ENCODE results near the gene ATP6V0A1.
"Not testable (repeated sequence)": the region's sequence is repeated elsewhere in the genome, so short reads cannot be mapped to it uniquely, and the experiment has no call there.

ATP6V0A1 gene

GRCh38 chr17:42477824-42478223 is 19.1 kb downstream of the ATP6V0A1 start:
- not testable (repeated sequence) for DNase-seq

DNA sequence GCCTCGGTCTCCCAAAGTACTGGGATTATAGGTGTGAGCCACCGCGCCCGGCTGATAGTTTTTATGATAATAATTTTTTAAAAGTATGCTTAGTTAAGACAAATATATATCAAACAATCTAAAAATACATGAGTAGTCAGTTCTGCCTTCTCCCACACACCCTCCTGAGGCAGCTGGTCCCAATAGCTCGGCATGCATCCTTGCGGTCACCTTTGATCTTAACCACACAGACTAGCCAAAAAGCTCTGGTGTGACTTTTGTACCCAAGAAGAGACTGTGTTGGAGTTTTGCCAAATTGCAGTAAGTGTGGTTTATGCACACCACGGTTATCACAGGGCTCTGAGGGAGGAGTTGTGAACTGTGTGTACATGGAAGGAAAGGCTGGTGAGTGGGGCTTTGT is 25.6 kb downstream of the ATP6V0A1 start:
- DNase-seq = no peak

DNA sequence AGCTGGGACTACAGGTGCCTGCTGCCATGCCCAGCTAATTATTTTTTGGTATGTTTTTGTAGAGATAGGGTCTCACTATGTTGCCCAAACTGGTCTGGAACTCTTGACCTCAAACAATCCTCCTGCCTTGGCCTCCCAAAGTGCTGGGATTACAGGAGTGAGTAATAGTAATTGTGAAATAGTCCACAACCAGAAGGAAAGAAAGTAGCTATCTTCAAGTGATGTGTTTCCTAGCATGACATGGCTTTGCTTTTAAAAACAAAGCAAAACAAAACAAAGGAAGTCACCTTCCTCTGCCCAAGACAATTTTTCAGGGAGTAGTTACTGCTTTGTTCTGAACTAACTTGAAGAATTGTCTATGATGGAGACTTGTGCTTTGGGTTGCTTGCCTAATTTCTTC is 27.0 kb downstream of the ATP6V0A1 start:
- DNase-seq = no peak

DNA sequence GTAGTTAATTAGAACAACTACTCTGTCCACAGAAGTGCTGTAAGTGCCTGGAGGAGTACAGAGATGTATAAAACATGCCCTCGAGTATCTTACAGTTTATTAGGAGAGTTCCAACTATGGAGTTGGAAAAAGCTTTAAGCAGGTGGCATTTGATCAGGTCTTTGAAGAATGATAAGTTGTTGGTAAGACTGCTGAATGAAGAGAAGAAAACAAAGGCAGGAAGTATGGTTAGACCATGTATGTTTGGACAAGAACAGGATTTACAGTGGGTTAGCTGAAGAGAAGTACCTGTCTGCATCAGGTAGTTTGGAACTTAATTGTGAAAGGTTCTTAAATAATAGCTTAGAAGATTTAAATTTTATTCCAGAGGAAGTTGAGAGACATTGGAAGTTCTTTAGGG is 29.4 kb downstream of the ATP6V0A1 start:
- DNase-seq = no peak

GRCh38 chr17:42493319-42493718 is 34.6 kb downstream of the ATP6V0A1 start:
- no peak for DNase-seq

- no peak for DNase-seq
Observed at GRCh38 chr17:42494673-42495072, 36.0 kb downstream of the ATP6V0A1 start.

DNA sequence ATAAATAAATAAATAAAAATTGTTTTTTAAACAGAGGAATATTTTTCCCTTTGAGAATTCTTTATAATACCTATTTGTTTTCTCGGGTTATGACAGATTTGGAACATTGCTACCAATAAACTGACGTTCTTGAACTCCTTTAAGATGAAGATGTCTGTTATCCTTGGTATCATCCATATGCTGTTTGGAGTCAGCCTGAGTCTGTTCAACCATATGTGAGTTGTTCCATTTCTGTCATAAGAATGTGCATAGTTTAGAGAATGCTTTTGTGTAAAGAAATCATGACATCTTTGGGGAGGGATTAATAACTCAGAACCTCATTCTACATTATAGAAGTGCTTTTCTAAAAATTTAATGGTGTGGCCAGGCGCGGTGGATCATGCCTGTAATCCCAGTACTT is 40.1 kb downstream of the ATP6V0A1 start:
- DNase-seq = no peak

GRCh38 chr17:42502091-42502490 is 43.4 kb downstream of the ATP6V0A1 start:
- DNase-seq = no peak

DNA sequence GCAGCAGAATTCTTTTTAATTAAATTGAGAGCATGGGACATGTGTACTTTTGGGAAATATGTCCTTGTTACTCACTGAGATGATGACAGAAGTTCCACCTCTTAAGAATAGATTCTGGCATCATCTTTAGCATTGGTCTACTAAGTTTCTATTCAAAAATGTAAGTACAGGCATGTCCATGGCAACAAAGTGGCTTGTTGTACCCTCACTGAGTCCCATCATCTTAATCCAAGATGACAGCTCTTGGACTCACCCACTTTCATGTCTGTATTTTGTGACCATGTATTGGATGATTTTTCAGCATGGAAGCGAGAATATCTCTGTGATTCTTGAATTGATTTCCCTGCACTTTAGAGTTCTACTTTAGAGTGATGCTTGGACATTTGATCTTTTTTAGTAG is 44.2 kb downstream of the ATP6V0A1 start:
- DNase-seq = no peak

GRCh38 chr17:42507671-42508070 is 49.0 kb downstream of the ATP6V0A1 start:
- no peak for DNase-seq

DNA sequence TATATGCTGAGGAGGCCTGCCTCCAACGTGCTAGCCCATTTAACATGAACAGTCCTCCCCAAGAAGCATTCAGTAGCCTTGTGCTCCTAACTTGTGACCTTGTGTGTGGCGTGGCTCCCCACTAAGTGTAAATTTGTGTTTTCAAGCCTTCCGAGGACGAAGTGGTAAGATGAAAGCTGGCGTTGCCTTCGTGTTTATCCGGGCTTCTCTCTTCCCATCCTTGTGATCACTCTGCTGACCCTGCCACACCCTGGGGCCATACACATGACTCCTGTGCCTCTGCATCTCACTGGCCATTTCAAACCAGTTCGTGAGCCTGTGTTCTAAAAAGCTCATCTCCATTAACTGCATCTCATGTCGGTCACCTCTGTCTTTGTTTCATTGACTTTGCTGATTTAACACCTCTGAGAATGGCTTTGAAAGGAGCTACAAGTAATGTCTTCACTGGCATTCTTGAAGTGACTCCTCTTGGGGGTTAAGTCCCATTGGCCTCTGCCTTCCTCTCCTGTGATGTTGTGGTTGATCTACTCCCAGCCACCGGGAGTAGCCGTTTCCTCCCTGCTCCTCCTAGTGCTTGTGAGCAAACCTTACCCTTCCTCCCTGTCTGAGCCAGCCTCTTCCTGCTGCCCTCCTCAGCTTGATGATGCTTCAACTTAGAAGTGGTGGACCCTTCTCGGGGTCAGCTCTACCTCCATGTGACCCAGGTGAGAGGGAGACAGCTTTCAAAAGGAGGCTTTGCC is 49.9 kb downstream of the ATP6V0A1 start:
- no peak for DNase-seq

DNA sequence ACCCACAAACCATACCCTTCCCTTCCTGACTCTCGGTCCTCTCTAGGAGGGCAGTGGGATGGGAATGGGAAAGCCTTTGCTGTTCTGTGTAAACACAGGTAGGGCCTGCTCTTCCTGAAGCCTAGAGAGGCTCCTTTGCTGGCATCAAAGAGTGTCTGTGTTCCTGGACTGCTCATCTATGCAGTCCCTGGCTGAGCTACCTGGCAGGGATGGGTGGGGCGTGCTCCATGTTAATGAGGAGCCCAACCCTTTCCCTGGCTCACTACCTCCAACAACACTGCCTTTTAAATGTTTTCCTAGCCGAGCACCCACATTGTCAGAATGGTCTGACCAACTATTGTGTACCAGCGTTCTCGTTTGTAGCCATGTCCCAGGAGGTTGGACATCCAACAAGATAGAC is 50.7 kb downstream of the ATP6V0A1 start:
- DNase-seq = no peak

DNA sequence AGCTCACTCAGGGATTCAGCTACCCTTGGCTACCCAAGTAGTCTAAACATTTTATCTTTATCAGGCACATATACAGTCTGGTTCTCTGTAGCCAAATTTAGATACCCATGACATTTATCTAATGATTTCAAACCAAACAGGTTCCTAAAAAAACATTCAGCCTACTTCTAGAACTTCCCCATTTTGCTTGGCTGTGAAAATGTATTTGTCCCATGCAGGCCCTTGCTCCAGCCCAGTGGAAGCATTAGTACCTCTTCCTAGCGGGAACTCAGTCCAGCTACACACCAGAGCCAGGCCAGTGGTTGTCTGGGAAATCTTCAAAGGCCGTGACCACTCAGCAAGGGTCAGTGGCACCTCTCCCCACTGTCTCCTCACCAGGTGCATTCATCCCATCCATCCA is 51.2 kb downstream of the ATP6V0A1 start:
- DNase-seq = no peak

- no peak for DNase-seq
Observed at GRCh38 chr17:42512246-42512645, 53.6 kb downstream of the ATP6V0A1 start.

DNA sequence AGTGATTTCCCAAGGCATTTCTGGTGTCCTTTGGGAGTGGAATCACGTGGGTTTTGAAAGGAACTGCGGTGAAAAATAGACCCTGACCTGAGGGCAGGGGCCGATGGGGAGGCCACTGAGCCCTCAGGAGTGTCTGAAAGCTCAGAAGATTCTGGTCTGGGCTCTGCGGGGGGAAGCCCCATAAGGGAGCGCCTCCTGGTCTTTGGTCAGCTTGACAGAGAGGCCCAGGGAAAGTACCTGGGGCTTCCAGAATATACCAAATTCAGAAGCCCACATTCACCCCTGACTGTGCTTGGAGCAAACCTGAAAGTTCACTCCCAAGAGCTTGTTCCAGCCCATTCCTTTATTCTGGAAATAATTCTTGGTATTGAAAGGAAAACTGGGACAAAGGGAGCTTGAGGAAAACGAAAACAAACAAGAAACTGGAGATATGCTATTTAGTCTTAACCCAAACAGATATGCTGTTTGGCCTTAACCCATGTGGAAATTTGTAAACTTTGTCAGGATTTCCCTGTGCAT is 54.1 kb downstream of the ATP6V0A1 start:
- DNase-seq = no peak

GRCh38 chr17:42513686-42514085 is 55.0 kb downstream of the ATP6V0A1 start:
- DNase-seq = no peak

DNA sequence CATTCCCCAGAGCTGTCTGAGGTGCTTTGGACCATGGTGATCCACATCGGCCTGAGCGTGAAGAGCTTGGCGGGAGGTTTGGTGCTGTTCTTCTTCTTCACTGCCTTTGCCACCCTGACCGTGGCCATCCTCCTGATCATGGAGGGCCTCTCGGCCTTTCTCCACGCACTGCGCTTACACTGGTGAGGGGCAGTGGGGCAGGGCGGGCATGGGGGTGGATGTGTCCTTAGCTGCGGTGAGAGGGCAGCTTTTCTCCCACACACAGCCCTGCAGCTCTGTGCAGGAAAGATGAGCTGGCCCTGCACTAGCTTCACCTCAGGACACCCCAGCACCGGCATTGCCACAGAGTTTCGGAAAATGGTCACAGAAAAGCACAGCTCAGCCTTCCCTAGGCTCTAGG is 55.6 kb downstream of the ATP6V0A1 start:
- no peak for DNase-seq

DNA sequence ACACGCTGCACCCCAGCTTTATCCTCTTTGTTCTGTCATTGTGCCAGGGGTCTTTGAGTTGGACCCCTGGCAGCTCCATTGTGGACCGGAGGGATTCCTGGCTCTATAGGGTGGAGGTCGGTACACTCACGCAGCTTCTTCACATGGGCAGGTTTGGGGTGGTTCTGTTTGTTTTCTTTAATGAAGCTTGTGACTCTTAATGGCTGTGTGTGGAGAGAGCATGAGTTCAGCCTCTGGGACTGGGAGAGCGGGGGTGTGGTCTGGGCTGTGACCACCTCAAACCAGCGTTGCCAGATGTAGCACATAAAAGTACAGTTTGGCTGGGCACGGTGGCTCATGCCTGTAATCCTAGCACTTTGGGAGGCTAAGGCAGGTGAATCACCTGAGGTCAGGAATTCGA is 56.2 kb downstream of the ATP6V0A1 start:
- DNase-seq = no peak

DNA sequence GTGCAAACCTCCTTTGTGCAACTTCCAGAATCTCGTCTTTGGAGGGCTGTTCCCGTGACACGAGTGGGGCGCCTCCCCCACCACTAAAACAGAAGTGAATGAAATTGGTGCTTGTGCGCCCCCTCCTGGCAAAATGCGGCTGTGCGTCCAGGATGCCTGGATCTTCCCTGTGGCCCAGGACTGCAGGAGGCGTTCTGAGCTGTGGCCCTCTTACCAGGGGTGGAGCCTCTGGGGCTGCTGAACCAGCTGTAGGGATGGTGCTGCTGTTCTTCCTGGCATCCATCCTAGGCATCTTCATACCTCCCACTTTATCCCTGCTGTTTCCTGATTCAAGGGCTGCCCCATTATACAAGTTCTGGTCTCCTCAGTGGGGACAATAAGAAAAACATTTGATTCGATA is 58.8 kb downstream of the ATP6V0A1 start:
- DNase-seq = no peak

- DNase-seq = no peak
Observed at GRCh38 chr17:42518046-42518754, 59.5 kb downstream of the ATP6V0A1 start.

DNA sequence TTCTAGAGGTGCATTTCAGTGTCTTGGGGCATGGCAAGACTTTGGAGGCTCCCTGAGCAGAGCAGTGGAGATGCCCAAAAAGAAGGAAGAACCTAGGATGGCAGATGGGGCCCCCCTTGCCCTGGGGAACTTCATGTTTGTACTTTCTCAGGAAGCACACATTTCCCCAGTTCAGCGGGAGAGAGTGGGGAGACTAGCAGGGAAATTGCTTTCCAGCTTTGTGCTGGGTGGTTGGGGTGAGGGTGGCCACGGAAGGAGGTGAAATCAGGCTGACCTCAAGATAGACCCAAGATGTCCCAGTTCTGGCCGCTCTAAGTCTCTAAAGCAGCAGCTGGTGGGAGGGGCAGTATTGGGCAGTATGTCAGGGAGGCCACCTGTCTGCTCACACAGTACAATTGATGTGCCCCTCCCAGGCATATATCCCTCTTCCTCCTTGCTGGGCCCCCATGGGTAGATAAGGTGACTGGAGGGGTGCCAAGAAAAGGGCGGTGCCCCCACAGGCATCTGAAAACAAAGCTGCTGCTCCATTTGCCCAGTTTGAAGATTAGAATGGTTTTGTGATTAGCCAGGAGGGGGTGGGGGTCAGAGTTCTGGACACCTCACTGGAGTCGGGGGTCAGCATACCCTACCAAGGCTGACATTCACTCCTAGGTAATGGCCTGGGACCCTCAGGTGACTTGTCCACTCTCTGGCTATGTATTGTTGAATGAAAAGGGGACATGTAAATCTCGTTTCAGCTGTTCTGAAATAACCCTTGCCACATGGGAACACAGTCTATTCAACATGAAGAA is 60.3 kb downstream of the ATP6V0A1 start:
- DNase-seq = no peak

DNA sequence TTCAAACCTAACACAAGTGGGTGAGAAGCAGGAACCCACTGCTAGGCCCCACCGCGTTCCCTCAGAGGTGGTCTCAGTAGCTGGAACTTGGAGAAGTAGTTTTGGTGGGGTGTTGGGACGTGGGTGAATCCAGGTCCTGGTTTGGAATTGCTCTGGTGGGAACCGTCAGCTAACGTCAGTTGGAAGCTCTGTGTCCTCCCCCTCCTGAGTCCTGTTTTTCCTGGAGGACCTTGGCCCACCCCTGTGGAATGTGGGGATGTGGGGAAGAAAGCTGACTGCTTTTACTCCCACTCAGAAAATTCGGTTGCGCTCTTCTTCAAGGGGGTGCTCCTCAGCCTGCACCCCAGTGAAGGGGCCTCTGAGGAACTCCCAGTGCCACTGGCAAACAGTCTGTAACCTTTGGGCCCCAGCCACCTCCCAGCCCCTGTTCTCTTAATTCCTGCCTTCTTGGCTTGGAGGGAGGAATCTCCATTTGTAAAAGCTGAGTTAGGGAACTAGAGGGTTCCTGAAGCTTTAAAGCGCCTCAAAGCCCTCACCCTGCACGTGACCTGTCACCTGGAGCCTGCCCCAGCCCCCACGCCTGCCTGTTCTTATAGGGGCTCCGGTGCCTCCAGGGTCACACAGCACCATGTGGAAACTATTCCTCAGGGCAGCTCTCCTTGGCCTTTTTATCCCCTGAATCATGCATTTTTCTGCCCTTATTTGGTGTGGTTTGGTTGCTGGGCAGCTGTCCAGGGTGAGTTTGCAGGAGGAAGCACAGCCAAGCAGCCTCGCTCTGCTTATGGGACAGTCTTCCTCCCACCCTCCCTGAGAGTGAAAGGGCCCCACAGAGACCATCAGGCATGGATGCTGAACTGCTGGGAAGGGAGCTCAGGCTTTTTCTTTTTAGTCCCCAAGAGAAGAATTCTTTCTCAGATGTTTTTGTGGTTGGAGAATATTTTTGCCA is 61.1 kb downstream of the ATP6V0A1 start:
- no peak for DNase-seq

All from DMS79 (cell line).